SKM-1 (cell line): ENCODE results near the gene VAT1L.
A peak's percentile ranks its signal among the peaks of the same experiment; 100 is the strongest.
"Not testable (repeated sequence)": the region's sequence is repeated elsewhere in the genome, so short reads cannot be mapped to it uniquely, and the experiment has no call there.

Source experiments
- DNase-seq: peaks from one replicate; lab custom pipeline; 2025; ENCODE audit not compliant: unreplicated experiment; lab: John Stamatoyannopoulos, UW

Gene VAT1L

DNA sequence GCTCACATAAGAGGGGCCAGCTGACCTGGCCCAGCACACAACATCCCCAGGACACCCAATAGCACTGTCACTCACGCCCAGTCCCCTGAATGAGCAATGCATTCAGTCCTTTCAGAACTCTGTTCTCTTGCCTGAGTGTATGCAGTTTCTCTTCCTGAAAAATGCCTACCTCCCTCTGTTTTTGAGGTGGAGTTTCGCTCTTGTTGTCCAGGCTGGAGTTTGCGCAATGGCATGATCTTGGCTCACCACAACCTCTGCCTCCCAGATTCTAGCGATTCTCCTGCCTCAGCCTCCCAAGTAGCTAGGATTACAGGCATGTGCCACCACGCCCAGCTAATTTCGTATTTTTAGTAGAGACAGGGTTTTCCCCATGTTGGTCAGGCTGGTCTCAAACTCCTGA, 159.2 kb downstream of the VAT1L start:
- not testable (repeated sequence) for DNase-seq

DNA sequence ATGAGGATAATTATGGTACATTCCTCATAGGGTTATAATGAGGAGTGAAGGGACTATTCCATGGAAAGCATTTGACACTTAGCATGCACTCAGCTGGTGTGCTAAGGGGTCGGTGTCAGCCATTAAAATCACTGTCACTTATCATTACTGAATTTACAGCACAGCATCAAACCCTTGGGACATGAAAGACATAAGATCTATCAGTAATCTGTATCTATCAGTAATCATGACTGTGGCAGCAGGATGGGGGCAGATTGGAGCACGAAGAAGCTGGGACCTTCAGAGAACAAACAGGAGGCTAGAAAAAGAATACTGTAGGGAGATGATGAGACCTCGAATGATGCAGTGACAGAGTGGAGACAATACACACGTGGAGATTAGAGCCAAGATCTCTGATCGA, 160.5 kb downstream of the VAT1L start:
- DNase-seq: no peak

DNA sequence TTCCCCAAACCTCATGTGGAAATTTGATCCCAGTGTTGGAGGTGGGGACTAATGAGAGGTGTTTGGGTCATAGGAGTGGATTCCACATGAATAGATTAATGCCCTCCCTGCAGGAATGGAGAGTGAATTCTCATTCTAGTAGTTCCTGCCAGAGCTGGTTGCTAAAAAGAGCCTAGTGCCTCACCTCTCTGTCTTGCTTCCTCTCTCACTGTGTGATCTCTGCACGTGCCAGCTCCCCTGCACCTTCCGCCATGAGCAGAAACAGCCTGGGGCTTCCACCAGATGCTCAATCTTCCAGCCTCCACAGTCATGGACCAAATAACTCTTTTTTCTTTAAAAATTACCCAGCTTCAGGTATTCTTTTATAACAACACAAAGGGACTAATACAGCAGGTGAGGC, 161.1 kb downstream of the VAT1L start:
- DNase-seq: no peak

DNA sequence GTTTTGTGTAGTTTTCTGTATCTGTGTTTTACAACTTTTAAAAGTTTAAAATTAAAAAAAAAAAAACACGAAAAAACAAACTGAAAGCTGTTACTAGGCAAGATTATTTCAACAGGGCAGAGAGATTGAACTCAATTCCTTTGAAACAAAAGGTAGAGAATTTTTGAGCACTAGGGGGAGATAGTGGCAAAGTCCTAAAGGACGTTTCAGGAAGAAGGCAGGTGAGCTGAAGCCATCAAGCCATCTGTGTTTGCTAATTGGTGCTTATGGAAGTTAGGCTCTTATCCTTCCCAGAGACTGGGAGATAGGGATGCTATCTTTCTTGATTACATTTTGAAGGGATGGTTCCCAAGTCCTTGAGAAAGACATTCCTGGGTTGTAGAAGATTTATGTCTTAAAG, 163.4 kb downstream of the VAT1L start:
- peak; percentile 16 for DNase-seq

DNA sequence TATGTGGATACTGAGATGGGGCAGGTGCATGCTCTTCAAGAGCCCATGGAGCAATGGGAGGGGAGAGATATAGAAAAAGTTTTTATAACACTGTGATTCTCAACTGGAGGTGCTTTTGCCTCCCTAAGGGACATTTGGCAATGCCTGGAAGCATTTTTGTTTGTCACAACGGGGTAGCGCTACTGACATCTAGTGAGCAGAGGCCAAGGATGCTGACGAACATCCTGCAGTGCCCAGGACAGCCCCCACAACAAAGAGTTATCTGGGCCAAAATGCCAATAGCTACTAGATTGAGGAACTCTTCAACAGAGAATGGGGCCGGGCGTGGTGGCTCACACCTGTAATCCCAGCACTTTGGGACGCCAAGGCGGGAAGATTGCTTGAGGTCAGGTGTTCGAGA, 166.8 kb downstream of the VAT1L start:
- no peak for DNase-seq

DNA sequence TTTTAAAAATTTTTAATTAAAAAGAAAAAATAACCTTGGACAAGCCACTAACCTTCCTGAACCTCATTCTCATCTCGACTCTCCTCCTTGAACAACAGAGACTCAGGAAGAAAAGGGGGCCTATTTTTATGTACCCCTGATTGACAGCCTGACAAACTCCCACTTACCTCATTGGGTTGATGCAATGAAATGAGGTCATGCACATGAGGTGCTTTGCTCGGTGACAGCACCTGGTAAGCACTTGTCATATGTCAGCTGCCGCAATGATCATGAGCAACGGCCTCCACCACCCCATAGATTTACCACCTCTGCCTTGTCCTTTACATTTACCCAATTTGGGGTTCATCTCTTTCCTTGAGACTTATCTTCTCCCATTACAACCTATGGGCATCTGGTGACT, 167.9 kb downstream of the VAT1L start:
- no peak for DNase-seq

DNA sequence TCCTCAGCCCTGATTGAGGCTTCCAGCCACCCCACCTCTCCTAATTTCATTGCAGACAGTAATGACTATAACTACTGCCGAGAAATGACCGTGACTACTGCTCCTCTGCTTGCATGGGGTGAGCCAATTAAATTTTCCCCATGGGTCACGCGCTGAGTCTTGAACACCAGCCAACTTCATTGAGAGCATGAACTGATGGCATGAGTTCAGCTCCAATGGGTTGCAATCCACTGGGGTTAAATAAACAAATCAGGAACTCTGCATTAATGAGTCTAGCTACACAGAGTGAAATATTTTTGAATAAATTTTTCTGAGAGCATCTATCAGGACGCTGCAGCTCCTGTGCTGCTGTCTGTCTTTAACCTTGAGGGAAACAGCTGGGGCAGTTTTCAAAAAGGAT, 172.4 kb downstream of the VAT1L start:
- DNase-seq: no peak

DNA sequence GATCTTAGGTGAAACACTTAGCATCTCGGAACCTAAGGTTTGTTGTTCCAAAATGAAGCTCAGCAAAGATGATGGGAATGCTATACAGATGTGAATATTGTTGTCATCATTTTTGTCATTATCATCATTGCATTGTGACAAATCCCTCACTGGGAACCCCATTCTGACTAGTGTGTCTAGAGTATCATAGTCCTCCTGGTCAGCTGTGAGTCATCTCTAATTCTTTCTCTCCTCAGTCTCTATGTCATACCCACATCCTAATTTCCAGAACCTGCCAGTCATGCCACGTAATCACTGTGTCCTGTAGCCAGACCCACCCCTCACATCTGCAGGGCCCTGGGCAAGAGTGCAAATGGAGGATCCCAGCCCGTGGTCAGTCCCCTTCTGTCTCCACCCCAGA, 173.4 kb downstream of the VAT1L start:
- no peak for DNase-seq

DNA sequence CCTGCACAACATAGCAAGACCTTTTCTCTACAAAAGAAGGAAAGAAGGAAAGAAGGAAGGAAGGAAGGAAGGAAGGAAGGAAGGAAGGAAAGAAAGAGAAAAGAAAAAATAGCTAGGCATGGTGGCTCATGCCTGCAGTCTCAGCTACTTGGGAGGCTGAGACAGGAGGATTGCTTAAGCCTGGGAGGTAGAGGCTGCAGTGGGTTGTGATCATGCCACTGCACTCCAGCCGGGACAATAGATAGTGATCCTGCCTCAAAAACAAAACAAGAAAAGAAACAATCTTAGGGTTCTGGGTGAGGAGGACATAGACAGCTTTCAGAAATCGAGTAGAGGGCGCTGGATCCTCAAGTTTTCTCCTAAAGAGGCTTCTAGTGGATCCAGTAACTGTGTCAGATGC, 174.3 kb downstream of the VAT1L start:
- DNase-seq: no peak

DNA sequence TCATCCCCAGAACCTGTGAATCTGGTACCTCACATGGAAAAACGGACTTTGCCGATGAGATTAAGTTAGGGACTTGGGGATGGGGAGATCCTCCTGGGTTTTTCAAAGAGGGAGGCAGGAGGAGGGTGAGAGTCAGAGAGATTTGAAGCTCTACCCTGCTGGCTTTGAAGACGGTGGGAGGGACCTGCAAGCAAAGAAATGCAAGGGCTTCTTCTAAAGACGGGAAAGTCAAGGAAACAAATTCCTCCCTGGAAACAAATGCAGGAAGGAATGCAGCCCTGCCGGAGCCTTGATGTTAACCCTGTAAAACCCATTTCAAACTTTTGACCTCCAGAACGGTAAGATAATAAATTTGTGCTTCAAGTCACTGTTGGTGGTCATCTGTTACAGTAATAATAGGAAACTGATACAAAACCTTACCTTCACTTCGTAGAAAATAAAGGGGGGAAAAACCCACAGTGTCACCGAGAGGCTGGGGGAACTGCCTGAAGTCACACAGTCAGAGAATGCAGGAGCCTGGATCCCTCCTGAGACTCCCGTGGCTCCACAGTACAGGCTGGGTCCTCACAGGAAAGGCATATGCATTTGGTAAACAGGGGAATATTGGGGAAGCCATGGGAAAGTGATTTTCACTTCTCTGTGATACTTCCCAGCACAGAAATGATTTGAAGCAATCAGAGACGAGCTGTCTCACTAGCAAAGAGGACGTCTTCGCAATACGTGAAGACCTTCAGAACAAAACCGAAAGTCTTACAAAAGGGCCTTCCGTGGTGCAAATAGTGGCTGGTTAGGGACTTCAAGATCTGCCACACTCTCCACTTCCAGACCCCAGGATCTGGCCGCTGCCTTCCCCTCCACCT, 175.1 kb downstream of the VAT1L start:
- DNase-seq: no peak

DNA sequence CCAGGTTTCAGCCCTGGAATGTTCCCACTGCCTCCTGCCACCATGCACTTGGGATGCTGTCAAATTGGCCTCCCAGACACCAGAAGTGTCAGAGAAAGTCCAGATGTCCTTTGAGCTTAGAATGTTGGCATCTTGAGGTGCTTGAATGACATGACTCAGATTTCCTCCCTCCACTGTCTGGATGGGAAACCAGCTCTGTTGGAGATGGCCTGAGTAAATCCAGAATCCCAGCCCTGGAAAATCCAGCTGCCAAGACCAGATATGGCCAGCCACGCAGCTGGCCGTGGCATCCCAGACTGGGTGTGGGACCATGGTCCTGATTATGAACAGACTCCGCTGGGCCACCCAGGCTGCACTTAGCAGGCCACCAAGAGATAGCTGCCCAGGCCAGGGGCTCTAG, 177.0 kb downstream of the VAT1L start:
- no peak for DNase-seq

DNA sequence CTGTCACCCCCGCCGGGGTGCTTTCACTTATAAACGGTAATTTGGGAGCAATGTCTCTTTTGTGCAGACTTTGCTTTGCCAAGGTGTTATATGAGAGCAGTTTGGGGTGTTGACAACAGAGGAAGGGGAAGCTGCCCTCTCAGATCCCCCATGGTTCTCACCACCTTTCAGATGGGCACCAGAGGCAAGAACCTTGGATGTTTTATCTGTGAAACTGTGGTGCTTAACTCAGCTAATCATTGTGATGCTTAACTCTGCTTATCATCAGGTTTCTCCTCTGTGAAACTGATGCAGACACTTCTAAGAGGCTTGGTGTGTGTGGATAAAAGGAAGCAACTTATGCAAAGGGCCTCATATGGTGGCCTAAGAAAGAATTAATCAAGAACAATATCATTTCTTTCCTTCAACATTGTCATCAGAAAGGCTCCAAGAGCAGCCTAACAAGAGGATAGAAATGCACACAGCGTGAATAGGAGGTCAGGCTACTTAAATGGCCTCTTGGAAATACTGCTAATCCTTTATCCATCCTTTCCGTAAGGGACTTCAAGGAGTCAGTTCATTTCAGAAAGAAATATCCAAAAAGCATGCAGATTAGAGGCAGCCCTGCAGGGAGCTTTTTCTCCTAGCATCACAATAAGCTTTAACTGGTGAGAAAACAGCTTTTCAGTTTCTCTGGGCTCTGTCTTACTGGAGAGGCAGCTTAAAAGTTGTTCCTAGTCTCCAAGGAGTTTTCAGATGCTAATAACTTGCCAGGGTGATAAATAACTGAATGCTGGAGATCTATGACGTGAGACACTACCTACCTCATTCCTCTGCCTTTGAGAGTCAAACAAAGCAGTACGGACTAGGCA, 178.9 kb downstream of the VAT1L start:
- DNase-seq: no peak

DNA sequence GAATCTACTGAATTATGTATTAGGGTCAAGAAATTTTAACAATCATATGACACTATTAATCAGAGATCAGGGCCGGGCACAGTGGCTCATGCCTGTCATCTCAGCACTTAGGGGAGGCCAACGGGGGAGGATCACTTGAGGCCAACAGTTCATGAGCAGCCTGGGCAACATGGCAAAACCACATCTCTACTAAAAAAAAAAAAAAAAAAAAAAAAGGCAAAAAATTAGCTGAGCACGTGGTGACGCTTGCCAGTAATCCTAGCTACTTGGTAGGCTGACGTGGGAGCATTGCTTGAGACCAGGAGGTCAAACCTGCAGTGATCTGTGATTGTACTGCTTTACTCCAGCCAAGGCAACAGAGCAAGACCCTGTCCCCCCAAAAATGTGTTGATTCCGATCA, 181.5 kb downstream of the VAT1L start:
- DNase-seq: no peak

DNA sequence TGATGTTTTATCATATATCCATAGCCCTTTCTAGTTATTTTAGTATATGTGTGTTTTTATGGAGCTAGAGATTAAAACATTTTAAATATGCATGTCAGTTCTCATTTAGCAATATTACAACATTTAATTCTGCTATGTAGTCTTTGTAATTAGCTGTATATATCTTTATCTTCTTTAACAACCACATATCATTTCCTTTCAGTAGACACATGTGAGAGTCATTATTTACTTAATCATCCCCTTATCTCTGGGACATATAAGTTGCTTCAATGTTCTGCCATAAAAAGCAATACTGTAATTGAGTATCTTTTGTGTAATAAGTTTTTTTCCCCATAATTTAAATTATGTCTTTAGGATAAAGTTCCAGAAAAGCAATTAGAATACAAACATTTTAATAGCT, 182.0 kb downstream of the VAT1L start:
- DNase-seq: no peak

DNA sequence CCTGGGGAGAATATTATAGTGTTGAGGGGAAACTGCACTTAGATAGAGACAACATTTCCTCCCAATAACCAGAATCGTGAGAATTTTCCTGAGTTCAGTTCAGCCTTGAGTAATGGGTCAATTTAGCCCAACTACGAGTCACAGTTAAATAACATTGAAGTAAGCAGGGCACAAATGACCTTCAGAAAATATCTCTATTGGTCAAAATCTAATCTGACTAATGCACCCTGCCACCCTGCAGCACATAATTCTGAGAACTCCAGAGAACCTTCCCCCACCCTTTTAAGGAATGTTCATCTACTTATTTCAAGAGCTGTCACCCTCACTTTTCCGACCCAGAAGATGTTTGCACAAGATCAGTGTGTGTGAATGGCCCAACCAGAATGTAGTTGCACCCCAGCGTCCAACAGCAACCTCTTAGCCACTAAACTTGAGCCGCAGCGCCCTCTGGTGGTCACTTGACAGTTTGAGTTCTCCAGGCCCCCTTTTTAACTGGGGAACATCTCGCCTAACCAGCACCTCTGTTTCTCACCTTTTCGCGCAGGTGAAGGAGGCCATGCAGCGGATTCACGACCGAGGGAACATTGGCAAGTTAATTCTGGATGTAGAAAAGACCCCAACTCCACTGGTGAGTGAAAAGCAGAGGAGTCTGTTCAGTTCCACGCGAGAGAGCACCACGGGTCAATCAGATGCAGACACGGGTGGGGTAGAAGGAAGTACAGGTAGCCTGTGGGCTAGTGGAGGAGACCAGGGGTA, 183.1 kb downstream of the VAT1L start:
- peak; percentile 47 for DNase-seq

DNA sequence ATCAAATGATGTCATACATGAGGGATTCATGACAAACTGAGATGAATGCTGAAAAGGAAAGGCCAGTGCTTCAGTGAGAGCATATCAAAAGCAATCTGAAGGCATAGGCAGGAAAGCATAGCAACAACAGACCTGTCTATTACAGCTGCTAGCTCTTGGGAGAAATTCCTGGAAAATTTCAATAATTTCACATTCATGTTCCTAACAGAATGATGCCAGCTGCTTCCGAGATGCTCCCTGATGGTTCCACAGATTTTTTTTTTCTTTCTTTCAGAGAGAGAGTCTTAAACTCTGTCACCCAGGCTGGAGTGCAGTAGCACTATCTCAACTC, 183.7 kb downstream of the VAT1L start:
- DNase-seq: no peak

DNA sequence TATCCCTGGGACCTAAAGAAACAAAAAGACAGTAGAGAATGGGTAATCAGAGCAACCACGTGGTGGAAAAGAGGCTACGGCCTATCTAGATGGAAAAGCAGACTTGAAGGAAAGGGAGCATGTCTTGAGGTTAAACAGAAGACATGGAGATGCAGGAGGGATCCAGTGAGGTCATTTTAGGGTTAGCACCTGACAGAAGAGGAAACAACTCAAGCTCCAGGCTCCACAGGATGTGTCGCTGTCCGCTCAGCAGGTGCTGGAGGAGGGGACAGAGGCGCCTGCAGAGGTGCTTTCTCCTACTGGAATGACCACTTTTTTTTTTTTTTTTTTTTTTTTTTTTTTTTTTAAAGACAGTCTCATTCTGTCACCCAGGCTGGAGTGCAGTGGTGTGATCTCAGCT, 186.5 kb downstream of the VAT1L start:
- DNase-seq: no peak

DNA sequence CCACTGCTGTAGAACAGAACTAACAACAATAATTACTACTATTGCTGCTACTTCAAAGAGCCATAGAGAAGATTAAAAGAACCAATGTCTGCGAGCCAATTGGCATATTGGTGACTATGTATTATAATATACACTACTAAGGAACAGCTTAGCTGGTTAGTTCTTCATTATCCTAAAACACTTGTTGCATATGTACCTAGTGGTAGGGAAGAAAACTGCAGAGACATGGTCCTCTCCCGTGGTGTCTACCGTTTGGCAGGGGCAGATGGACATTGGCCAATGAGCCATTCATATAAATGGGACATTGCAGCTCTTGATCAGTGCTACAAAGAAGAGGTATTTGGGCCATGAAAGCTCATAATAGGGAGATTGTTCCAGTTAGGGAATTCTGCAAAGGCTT, 187.6 kb downstream of the VAT1L start:
- DNase-seq: no peak

DNA sequence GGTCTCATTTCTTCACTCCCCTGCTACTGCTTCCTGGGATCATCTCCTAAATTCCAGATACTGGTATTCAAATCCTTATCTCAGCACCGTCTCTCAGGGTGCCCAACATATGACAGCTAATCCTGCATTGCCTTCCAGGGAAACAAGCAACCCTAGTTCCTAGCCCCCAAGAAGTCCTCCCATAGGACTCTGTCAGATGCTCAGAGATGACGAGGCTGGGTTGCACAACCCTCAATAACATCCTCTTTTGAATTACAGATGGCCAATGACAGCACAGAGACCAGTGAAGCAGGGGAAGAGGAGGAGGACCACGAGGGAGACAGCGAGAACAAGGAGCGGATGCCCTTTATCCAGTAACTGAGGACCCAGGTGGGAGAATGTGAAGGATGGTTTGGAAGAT, 189.0 kb downstream of the VAT1L start:
- DNase-seq: no peak

DNA sequence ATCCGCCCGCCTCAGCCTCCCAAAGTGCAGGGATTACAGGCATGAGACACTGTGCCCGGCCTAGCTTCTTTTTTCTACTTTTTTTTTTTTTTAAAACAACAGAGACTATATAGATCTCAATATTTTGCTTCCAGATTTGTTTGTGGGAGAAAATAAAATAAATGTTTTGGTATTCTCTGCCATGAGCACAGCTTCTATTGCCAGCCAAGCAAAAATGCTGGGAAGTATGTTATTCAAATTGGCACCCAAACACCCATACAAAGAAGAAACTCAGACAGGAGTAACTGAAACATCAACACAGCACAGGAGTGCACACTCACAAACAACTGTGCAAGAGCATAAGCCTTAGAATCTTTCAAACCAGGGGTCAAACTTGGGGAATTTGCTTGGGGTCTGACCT, 196.7 kb downstream of the VAT1L start:
- DNase-seq: no peak

DNA sequence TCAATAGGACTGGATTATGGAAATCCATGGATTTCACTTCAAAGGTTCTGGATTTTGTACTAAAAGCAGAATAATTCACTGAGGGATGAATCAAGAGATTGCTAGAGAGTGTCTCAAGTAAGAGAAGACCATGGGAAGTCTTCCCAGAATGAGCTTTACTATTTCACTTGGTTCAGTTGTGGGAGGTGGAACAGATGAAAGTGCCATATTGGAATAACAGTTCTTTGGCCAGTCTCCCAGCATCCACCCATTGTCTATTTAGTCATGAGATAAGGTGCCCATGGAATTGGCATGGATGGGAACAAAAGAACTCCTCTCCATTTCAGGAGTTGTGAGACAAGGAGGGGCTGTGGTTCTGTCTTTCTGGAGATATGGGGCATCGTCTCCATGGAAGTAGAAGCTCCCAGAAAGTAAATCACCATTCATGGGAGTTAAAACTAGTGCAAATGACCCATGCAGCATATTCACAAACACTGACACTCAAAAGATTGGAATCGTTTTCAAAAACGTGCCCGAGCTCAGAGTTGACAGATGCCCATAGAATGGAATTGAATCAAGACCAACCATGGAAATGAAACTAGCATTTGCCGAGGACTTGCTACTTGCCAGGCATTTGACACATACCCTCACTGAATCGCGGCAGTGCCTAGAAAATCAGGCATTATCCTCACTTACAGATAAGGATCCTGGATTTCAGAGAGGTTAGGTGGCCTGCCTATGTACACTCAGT, 197.8 kb downstream of the VAT1L start:
- no peak for DNase-seq
